ENCODE measurements around the gene ASMT. TPM values are rescaled to one million over a fixed set of nuclear protein-coding genes. Genes with fewer than 3 reads are reported as not detected.

The ASMT gene
- total and polyA plus RNA-seq, 9 donors = 0.07 to 0.89 (median 0.15) TPM; not detected in 5

- DNase-seq = no peak
- Histone ChIP-seq H3K27me3 (ENCODE audit: control insufficient read depth, insufficient read depth, low read length) (no peaks in the 10 kb centered on the region), H3K27ac (ENCODE audit: low read length) (peak overlapping the region; percentile 29), H3K36me3 (ENCODE audit: control insufficient read depth, insufficient read depth, low read length) (peaks cover 94% of the 10 kb centered on the region), H3K4me1 (ENCODE audit: control insufficient read depth, insufficient read depth, low read length) (peaks cover 5% of the 10 kb centered on the region), H3K9me3 (replicated peaks; ENCODE audit: control insufficient read depth, low read depth, low read length) (no peaks in the 10 kb centered on the region), H3K4me3 (ENCODE audit: low read length) (no peak overlapping the region)
- WGBS (ENCODE audit: insufficient coverage) = 89% methylated on average over 38 of the region's 50 CpGs
Measured at GRCh38 chrX:1598021-1598875, 16.6 kb upstream of the ASMT start.

GRCh38 chrX:1598876-1599790, 15.7 kb upstream of the ASMT start:
- Histone ChIP-seq H3K4me3 (ENCODE audit: low read length) (no peak overlapping the region), H3K9me3 (replicated peaks; ENCODE audit: control insufficient read depth, low read depth, low read length) (no peaks in the 10 kb centered on the region), H3K36me3 (ENCODE audit: control insufficient read depth, insufficient read depth, low read length) (peaks cover 90% of the 10 kb centered on the region), H3K27me3 (ENCODE audit: control insufficient read depth, insufficient read depth, low read length) (no peaks in the 10 kb centered on the region), H3K4me1 (ENCODE audit: control insufficient read depth, insufficient read depth, low read length) (no peaks in the 10 kb centered on the region), H3K27ac (ENCODE audit: low read length) (no peak overlapping the region)
- no peak for DNase-seq
- 92% methylated on average over 55 of the region's 57 CpGs for WGBS (ENCODE audit: insufficient coverage)

- no peaks in the 10 kb centered on the region for H3K9me3 ChIP-seq (replicated peaks; ENCODE audit: control insufficient read depth, low read depth, low read length)
- no peak overlapping the region for H3K27ac ChIP-seq (ENCODE audit: low read length)
- no peaks in the 10 kb centered on the region for H3K4me1 ChIP-seq (ENCODE audit: control insufficient read depth, insufficient read depth, low read length)
- 97% methylated on average over 32 of the region's 36 CpGs for WGBS (ENCODE audit: insufficient coverage)
- no peaks in the 10 kb centered on the region for H3K27me3 ChIP-seq (ENCODE audit: control insufficient read depth, insufficient read depth, low read length)
- DNase-seq = no peak
- no peak overlapping the region for H3K4me3 ChIP-seq (ENCODE audit: low read length)
- peaks cover 82% of the 10 kb centered on the region for H3K36me3 ChIP-seq (ENCODE audit: control insufficient read depth, insufficient read depth, low read length)
Measured at GRCh38 chrX:1599791-1600405, 15.0 kb upstream of the ASMT start.

GRCh38 chrX:1600406-1601050, 14.3 kb upstream of the ASMT start:
- H3K4me1 ChIP-seq (ENCODE audit: control insufficient read depth, insufficient read depth, low read length) = no peaks in the 10 kb centered on the region
- H3K9me3 ChIP-seq (replicated peaks; ENCODE audit: control insufficient read depth, low read depth, low read length) = no peaks in the 10 kb centered on the region
- 95% methylated on average over 48 of the region's 52 CpGs for WGBS (ENCODE audit: insufficient coverage)
- H3K27ac ChIP-seq (ENCODE audit: low read length) = no peak overlapping the region
- H3K4me3 ChIP-seq (ENCODE audit: low read length) = no peak overlapping the region
- H3K36me3 ChIP-seq (ENCODE audit: control insufficient read depth, insufficient read depth, low read length) = peaks cover 76% of the 10 kb centered on the region
- H3K27me3 ChIP-seq (ENCODE audit: control insufficient read depth, insufficient read depth, low read length) = no peaks in the 10 kb centered on the region
- no peak for DNase-seq

GRCh38 chrX:1601051-1601767, 13.7 kb upstream of the ASMT start:
- no peaks in the 10 kb centered on the region for H3K9me3 ChIP-seq (replicated peaks; ENCODE audit: control insufficient read depth, low read depth, low read length)
- peaks cover 69% of the 10 kb centered on the region for H3K36me3 ChIP-seq (ENCODE audit: control insufficient read depth, insufficient read depth, low read length)
- H3K27ac ChIP-seq (ENCODE audit: low read length) = no peak overlapping the region
- H3K4me3 ChIP-seq (ENCODE audit: low read length) = no peak overlapping the region
- no peaks in the 10 kb centered on the region for H3K4me1 ChIP-seq (ENCODE audit: control insufficient read depth, insufficient read depth, low read length)
- 97% methylated on average over 55 of the region's 58 CpGs for WGBS (ENCODE audit: insufficient coverage)
- H3K27me3 ChIP-seq (ENCODE audit: control insufficient read depth, insufficient read depth, low read length) = no peaks in the 10 kb centered on the region
- no peak for DNase-seq

GRCh38 chrX:1601768-1602085, 13.1 kb upstream of the ASMT start:
- Histone ChIP-seq H3K9me3 (replicated peaks; ENCODE audit: control insufficient read depth, low read depth, low read length) (no peaks in the 10 kb centered on the region), H3K36me3 (ENCODE audit: control insufficient read depth, insufficient read depth, low read length) (peaks cover 66% of the 10 kb centered on the region), H3K4me3 (ENCODE audit: low read length) (no peak overlapping the region), H3K4me1 (ENCODE audit: control insufficient read depth, insufficient read depth, low read length) (no peaks in the 10 kb centered on the region), H3K27ac (ENCODE audit: low read length) (no peak overlapping the region), H3K27me3 (ENCODE audit: control insufficient read depth, insufficient read depth, low read length) (no peaks in the 10 kb centered on the region)
- 95% methylated on average over 15 of the region's 15 CpGs for WGBS (ENCODE audit: insufficient coverage)
- DNase-seq = no peak

- Histone ChIP-seq H3K27me3 (ENCODE audit: control insufficient read depth, insufficient read depth, low read length) (no peaks in the 10 kb centered on the region), H3K4me1 (ENCODE audit: control insufficient read depth, insufficient read depth, low read length) (no peaks in the 10 kb centered on the region), H3K9me3 (replicated peaks; ENCODE audit: control insufficient read depth, low read depth, low read length) (no peaks in the 10 kb centered on the region), H3K27ac (ENCODE audit: low read length) (no peak overlapping the region), H3K36me3 (ENCODE audit: control insufficient read depth, insufficient read depth, low read length) (peaks cover 61% of the 10 kb centered on the region), H3K4me3 (ENCODE audit: low read length) (no peak overlapping the region)
- 89% methylated on average over 5 of the region's 12 CpGs for WGBS (ENCODE audit: insufficient coverage)
- DNase-seq = no peak
Measured at GRCh38 chrX:1602299-1602698, 12.6 kb upstream of the ASMT start.

- Histone ChIP-seq H3K36me3 (ENCODE audit: control insufficient read depth, insufficient read depth, low read length) (peaks cover 20% of the 10 kb centered on the region), H3K27ac (ENCODE audit: low read length) (no peak overlapping the region), H3K27me3 (ENCODE audit: control insufficient read depth, insufficient read depth, low read length) (no peaks in the 10 kb centered on the region), H3K9me3 (replicated peaks; ENCODE audit: control insufficient read depth, low read depth, low read length) (no peaks in the 10 kb centered on the region), H3K4me1 (ENCODE audit: control insufficient read depth, insufficient read depth, low read length) (no peaks in the 10 kb centered on the region), H3K4me3 (ENCODE audit: low read length) (no peak overlapping the region)
- WGBS (ENCODE audit: insufficient coverage) = 83% methylated on average over 2 of the region's 11 CpGs
- DNase-seq = no peak
Measured at GRCh38 chrX:1606496-1606895, 8.4 kb upstream of the ASMT start.

- no peak for DNase-seq
- 68% methylated on average over 10 of the region's 11 CpGs for WGBS (ENCODE audit: insufficient coverage)
- H3K36me3 ChIP-seq (ENCODE audit: control insufficient read depth, insufficient read depth, low read length) = no peaks in the 10 kb centered on the region
- H3K4me1 ChIP-seq (ENCODE audit: control insufficient read depth, insufficient read depth, low read length) = no peaks in the 10 kb centered on the region
- no peaks in the 10 kb centered on the region for H3K9me3 ChIP-seq (replicated peaks; ENCODE audit: control insufficient read depth, low read depth, low read length)
- no peak overlapping the region for H3K27ac ChIP-seq (ENCODE audit: low read length)
- no peaks in the 10 kb centered on the region for H3K27me3 ChIP-seq (ENCODE audit: control insufficient read depth, insufficient read depth, low read length)
- no peak overlapping the region for H3K4me3 ChIP-seq (ENCODE audit: low read length)
Measured at GRCh38 chrX:1609311-1609710, 5.5 kb upstream of the ASMT start.

Measured in muscle of leg (tissue), 11 donors.